RWPE2 (cell line): ENCODE measurements around the gene PTPRT.

Experiments used
- ATAC-seq: fragments of 200-7000 bp; cut with Tn5 transposase; 3 replicates; pipeline ENCODE4 v1.9.1; 2021; ENCODE audit warnings: low read depth
- DNase-seq: peaks from one replicate; pipeline ENCODE4 v3.0.0-alpha.2; 2020; ENCODE audit warnings: low spot score
- H3K27ac ChIP-seq: fragments of 450-650 bp; 2 replicates; pipeline ENCODE4 v1.5.1; 2017; ENCODE audit warnings: mild to moderate bottlenecking; ENCODE audit not compliant: poor library complexity, severe bottlenecking
- H3K27me3 ChIP-seq: fragments of 250-450 bp; sonication (Bioruptor Pico); 2 replicates; pipeline ENCODE4 v1.5.1; 2021; ENCODE audit warnings: mild to moderate bottlenecking, moderate library complexity; ENCODE audit not compliant: insufficient read depth, poor library complexity, severe bottlenecking
- H3K36me3 ChIP-seq: fragments of 250-450 bp; sonication (Bioruptor Pico); 2 replicates; pipeline ENCODE4 v1.5.1; 2020; ENCODE audit warnings: low read depth, mild to moderate bottlenecking, moderate library complexity
- H3K4me1 ChIP-seq: fragments of 250-450 bp; sonication (Bioruptor Pico); 2 replicates; pipeline ENCODE4 v1.5.1; 2021; ENCODE audit warnings: mild to moderate bottlenecking, moderate library complexity; ENCODE audit not compliant: insufficient read depth, poor library complexity, severe bottlenecking
- H3K4me3 ChIP-seq: fragments of 250-450 bp; sonication (Bioruptor Pico); 2 replicates; pipeline ENCODE4 v1.5.1; 2021; ENCODE audit warnings: mild to moderate bottlenecking, moderate library complexity; ENCODE audit not compliant: severe bottlenecking
- H3K9me3 ChIP-seq: fragments of 250-450 bp; sonication (Bioruptor Pico); 2 replicates; pipeline ENCODE4 v1.5.1; 2021; ENCODE audit warnings: mild to moderate bottlenecking, moderate library complexity; ENCODE audit not compliant: severe bottlenecking
- TF ChIP-seq, protein P1 (sequence below): fragments of 450-650 bp; IDR thresholded peaks from one replicate; pipeline ENCODE4 v1.5.1; 2017; ENCODE audit warnings: mild to moderate bottlenecking, moderate library complexity; ENCODE audit not compliant: poor library complexity, severe bottlenecking

Gene PTPRT

DNA sequence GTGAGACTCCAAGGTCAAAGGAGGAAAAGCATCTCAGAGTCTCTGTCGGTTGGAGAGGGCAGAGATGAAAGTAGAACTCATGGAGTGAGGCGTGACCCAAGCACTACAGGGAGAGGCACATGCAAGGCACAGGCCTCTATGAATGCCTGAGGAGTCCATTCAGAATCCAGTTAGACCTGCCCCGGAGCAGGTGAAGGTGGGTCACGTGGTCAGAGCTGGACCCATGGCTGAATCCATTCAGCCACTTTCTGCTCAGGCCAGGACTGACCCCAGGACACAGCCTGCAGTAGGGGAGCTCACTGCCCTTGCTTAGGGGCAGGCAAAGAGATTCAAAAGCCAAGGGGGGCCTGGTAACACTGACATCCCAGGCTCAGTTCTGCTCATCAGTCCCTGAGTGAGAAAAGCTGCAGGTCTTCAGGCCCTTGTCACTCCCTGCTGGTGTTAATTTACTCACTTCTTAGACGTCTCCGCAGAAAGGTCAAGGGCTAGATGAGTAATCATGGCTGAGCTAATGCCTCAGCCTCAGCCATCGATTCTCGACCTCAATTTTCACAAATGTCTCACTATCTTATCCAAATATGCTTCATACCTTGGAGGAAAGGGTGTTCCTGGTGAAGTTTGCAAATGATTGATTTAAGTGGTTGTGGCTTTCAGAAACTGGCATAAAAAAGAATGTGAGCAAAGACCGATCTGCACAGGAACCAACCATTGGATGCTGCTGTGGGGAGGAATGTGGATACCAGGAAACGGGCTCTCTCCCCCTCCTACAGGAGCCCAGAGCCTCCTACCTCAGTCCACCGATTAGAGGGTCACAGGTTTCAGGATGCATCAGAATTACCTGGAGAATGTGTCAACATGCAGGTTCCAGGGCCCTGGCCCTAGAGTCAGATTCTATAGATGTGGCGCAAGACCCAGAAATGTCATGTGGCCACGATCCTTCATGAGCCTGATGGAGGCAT is 584.4 kb downstream of the PTPRT start:
- H3K36me3 ChIP-seq, result no peaks in the 10 kb centered on the region
- H3K27me3 ChIP-seq, result no peaks in the 10 kb centered on the region
- no peak overlapping the region for H3K27ac ChIP-seq
- H3K4me3 ChIP-seq, result no peak overlapping the region
- DNase-seq, result no peak
- ATAC-seq, result peak; percentile 36; the same call in 2 of the 3 replicates
- H3K4me1 ChIP-seq, result no peaks in the 10 kb centered on the region
- TF ChIP-seq, protein P1, sequence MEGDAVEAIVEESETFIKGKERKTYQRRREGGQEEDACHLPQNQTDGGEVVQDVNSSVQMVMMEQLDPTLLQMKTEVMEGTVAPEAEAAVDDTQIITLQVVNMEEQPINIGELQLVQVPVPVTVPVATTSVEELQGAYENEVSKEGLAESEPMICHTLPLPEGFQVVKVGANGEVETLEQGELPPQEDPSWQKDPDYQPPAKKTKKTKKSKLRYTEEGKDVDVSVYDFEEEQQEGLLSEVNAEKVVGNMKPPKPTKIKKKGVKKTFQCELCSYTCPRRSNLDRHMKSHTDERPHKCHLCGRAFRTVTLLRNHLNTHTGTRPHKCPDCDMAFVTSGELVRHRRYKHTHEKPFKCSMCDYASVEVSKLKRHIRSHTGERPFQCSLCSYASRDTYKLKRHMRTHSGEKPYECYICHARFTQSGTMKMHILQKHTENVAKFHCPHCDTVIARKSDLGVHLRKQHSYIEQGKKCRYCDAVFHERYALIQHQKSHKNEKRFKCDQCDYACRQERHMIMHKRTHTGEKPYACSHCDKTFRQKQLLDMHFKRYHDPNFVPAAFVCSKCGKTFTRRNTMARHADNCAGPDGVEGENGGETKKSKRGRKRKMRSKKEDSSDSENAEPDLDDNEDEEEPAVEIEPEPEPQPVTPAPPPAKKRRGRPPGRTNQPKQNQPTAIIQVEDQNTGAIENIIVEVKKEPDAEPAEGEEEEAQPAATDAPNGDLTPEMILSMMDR, result no peak
- no peaks in the 10 kb centered on the region for H3K9me3 ChIP-seq

DNA sequence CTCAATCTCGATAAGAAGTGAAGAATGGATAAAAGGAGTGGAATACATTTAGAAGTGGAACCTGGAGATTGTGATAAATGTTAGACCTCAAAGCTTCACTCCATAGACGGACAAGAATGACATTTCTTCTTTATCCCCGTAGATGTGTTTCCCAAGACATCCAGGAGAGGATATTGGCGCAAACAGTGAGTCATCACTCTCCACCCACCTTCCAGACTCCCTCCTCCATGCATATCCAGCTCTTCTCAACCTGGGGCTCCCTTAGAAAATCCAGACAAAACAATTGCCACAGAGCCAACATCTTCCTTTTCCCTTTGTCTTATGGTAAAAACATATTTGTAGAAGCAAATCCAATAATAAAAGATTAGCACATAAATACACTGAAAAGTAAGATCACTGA is 586.1 kb downstream of the PTPRT start:
- H3K9me3 ChIP-seq, result no peaks in the 10 kb centered on the region
- H3K36me3 ChIP-seq, result no peaks in the 10 kb centered on the region
- no peak overlapping the region for H3K4me3 ChIP-seq
- ATAC-seq, result peak; percentile 65; the same call in 2 of the 3 replicates
- TF ChIP-seq, protein P1, result no peak
- H3K27ac ChIP-seq, result no peak overlapping the region
- no peaks in the 10 kb centered on the region for H3K27me3 ChIP-seq
- no peaks in the 10 kb centered on the region for H3K4me1 ChIP-seq
- DNase-seq, result no peak

DNA sequence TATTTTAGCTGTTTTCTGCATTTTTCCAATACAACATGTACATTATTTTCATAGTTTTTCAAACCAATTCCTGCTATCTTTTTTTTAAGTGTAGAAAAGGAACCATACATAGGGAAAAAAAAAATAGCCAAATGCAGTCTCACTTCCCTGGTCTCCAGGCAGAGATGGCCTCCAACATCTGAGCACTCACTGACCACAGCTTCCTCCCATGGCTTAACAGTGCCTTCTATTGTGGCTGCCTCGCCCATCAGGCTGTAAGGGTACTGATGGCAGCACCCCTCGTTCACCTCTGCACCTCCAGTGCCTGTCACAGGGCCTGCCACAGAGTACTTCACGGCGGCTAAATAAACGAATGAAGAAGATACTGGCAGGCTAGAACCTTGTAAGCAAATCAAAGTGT is 591.1 kb downstream of the PTPRT start:
- no peak overlapping the region for H3K4me3 ChIP-seq
- TF ChIP-seq, protein P1, result no peak
- no peak for DNase-seq
- no peak for ATAC-seq
- H3K27me3 ChIP-seq, result no peaks in the 10 kb centered on the region
- H3K9me3 ChIP-seq, result no peaks in the 10 kb centered on the region
- H3K4me1 ChIP-seq, result no peaks in the 10 kb centered on the region
- H3K27ac ChIP-seq, result no peak overlapping the region
- H3K36me3 ChIP-seq, result no peaks in the 10 kb centered on the region

DNA sequence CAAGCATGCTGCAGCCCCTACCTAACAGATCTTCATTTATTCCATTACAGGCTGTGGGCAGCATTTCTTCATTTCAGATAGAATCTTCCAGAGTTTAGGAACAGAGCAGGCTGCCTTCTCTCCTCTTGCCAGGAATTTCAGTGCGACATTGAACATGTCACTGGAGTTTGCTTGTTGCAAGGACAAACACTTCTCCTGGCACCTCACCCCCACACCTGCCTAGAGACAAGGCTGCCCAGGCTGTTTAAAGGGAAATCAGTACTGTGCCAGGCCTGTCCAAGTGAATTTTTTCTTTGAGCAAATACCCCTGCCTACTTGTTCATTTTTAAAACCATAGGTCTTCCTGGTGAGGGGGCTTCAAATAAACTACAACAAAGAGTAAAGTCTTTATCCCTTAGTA is 594.1 kb downstream of the PTPRT start:
- ATAC-seq, result no peak
- Histone ChIP-seq H3K36me3 (no peaks in the 10 kb centered on the region), H3K9me3 (no peaks in the 10 kb centered on the region), H3K4me1 (no peaks in the 10 kb centered on the region), H3K27me3 (no peaks in the 10 kb centered on the region), H3K4me3 (no peak overlapping the region), H3K27ac (no peak overlapping the region)
- no peak for DNase-seq
- TF ChIP-seq, protein P1, result no peak

DNA sequence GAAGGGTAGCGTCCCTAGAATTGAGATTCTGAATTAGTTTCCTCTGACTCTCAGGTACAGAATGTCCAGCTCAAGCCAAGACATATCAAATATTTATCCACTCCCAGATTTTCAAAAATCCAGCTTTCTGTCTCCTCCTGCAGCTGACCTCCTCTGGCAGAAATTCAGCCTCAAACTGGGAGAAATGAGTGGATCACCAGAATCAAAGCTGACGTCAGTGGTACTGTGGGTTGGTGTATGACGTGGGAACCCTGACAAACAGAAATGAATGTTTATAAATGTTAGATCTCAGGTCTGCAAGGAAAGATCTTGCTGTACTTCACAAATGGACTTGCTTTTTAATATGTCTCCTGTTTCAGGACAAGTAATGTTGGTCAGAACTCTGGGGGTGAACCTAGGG is 595.0 kb downstream of the PTPRT start:
- Histone ChIP-seq H3K9me3 (no peaks in the 10 kb centered on the region), H3K27ac (no peak overlapping the region), H3K27me3 (no peaks in the 10 kb centered on the region), H3K4me3 (no peak overlapping the region), H3K36me3 (no peaks in the 10 kb centered on the region), H3K4me1 (no peaks in the 10 kb centered on the region)
- TF ChIP-seq, protein P1, result no peak
- ATAC-seq (no peak), DNase-seq (no peak)
